ENCODE results near the gene F11R.
"Not testable (repeated sequence)": the region's sequence is repeated elsewhere in the genome, so short reads cannot be mapped to it uniquely, and the experiment has no call there.

GRCh38 chr1:160949216-160949880 is 71.6 kb downstream of the F11R start:
- TF ChIP-seq, protein P1, sequence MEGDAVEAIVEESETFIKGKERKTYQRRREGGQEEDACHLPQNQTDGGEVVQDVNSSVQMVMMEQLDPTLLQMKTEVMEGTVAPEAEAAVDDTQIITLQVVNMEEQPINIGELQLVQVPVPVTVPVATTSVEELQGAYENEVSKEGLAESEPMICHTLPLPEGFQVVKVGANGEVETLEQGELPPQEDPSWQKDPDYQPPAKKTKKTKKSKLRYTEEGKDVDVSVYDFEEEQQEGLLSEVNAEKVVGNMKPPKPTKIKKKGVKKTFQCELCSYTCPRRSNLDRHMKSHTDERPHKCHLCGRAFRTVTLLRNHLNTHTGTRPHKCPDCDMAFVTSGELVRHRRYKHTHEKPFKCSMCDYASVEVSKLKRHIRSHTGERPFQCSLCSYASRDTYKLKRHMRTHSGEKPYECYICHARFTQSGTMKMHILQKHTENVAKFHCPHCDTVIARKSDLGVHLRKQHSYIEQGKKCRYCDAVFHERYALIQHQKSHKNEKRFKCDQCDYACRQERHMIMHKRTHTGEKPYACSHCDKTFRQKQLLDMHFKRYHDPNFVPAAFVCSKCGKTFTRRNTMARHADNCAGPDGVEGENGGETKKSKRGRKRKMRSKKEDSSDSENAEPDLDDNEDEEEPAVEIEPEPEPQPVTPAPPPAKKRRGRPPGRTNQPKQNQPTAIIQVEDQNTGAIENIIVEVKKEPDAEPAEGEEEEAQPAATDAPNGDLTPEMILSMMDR (IDR thresholded peaks at IDR 0.05) = not testable (repeated sequence)
- TF ChIP-seq POLR2A (IDR thresholded peaks at IDR 0.05) = not testable (repeated sequence)

Data from testis (tissue), 2 donors.